K562 (cell line): ENCODE data around the gene PRKAR1B.

Experiments used
- ASH1L ChIP-seq: fragments of 450-650 bp; IDR thresholded peaks from 2 replicates; pipeline ENCODE4 v1.6.1; 2018; ENCODE audit warnings: borderline replicate concordance, mild to moderate bottlenecking, low read depth; ENCODE audit not compliant: partially characterized antibody
- CTCF ChIP-seq, 3 experiments: IDR thresholded peaks in 2 of 3; conservative IDR thresholded peaks in 1 of 3; 2 replicates each; pipeline ENCODE4 v1.5.1; 2011 to 2012; ENCODE audit warnings: low read length in 3 of 3, mild to moderate bottlenecking in 3 of 3, control low read depth in 2 of 3, improper control_type of control experiment in 1 of 3, inconsistent platforms in 1 of 3, low read depth in 1 of 3, mixed read lengths in 1 of 3, moderate library complexity in 1 of 3; ENCODE audit not compliant: insufficient read depth in 2 of 3
- FOXK2 ChIP-seq, 2 experiments: fragments of 450-650 bp; IDR thresholded peaks in 1 of 2; conservative IDR thresholded peaks in 1 of 2; 2 replicates each; pipeline ENCODE4 v1.6.1; 2016; ENCODE audit warnings: low read depth in 2 of 2, mild to moderate bottlenecking in 1 of 2
- KDM1A ChIP-seq, 2 experiments: fragments of 450-650 bp; IDR thresholded peaks; 2 replicates each; pipeline ENCODE4 v1.6.1; 2016; ENCODE audit warnings: mild to moderate bottlenecking in 2 of 2
- MYNN ChIP-seq, 2 experiments: sonication (generic); formaldehyde crosslinking in 1 of 2; IDR thresholded peaks; 2 replicates each; pipeline versions ENCODE4 v1.5.0 to v1.6.1; 2016 to 2020; ENCODE audit warnings: antibody characterized with exemption in 1 of 2, missing genetic modification reagents in 1 of 2
- TCF3 ChIP-seq: sonication (generic); formaldehyde crosslinking; IDR thresholded peaks from 2 replicates; pipeline ENCODE4 v1.4.0; 2020; ENCODE audit warnings: mild to moderate bottlenecking, missing genetic modification reagents

GRCh38 chr7:673681-674453 lies 53.2 kb downstream of the PRKAR1B start:
- TF ChIP-seq KDM1A (IDR thresholded peaks at IDR 0.05) (no peak), MYNN (IDR thresholded peaks at IDR 0.05) (no peak), MYNN (CRISPR knock-in tag; IDR thresholded peaks at IDR 0.05) (no peak), CTCF (IDR thresholded peaks at IDR 0.05 in 2 of 3, conservative IDR thresholded peaks at IDR 0.05 in 1 of 3; ENCODE audit: insufficient read depth in 2 of 3, low read depth in 1 of 3, low read length in 3 of 3) (no peak), ASH1L (no peak), TCF3 (CRISPR knock-in tag) (no peak), FOXK2 (conservative IDR thresholded peaks at IDR 0.05 in 1 of 2, IDR thresholded peaks at IDR 0.05 in 1 of 2; ENCODE audit: low read depth in 2 of 2) (no peak)
